Coronary artery (tissue), 2 donors: ENCODE measurements around the gene AHNAK.
A peak's percentile ranks its signal among the peaks of the same experiment; 100 is the strongest.
"Not testable (repeated sequence)": the region's sequence is repeated elsewhere in the genome, so short reads cannot be mapped to it uniquely, and the experiment has no call there.

ENCODE experiments used
- DNase-seq: peaks from one replicate; pipeline ENCODE4 v3.0.0-alpha.2; 2017; ENCODE audit warnings: low spot score
- H3K27ac ChIP-seq, 2 donors: fragments of 200-600 bp; sonication (generic); one replicate each; pipeline ENCODE4 v1.5.1; 2016 to 2019
- H3K4me3 ChIP-seq: fragments of 200-600 bp; sonication (generic); 2 replicates; pipeline ENCODE4 v1.5.1; 2016; ENCODE audit warnings: mild to moderate bottlenecking, moderate library complexity
- TF ChIP-seq, protein P1 (sequence below): fragments of 200-600 bp; sonication (generic); IDR thresholded peaks from one replicate; pipeline ENCODE4 v1.5.1; 2019; ENCODE audit warnings: antibody characterized with exemption

Gene AHNAK

DNA sequence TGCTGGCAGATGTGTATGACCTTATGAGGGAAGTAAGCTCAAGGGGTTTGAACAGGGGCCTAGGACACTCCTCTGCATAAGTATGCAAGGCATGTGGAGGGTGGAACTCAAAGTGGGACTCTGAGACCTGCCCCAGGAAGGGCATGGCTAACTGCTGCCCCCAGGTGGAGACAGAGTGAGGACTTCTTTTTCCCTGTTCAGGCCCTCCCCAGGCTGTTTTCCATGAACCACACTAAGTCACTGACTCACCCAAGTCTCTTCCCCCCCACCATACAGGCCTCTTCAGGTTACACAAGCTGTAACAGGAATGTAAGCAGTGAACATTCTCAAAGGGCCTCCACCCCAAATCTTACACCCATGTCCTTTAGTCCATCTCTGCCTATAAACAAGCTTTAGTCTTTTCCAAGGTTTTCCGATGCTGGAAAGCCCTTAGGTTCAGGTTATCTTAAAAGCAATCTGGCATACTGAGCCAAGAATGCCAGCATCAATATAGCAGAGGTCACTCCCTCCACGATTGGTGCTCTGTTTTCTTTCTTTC, 14.0 kb upstream of the AHNAK start:
- Histone ChIP-seq H3K4me3 (no peak overlapping the region), H3K27ac (peak overlapping the region; percentile 73 to 93)
- peak; percentile 96 for DNase-seq
- TF ChIP-seq, protein P1, sequence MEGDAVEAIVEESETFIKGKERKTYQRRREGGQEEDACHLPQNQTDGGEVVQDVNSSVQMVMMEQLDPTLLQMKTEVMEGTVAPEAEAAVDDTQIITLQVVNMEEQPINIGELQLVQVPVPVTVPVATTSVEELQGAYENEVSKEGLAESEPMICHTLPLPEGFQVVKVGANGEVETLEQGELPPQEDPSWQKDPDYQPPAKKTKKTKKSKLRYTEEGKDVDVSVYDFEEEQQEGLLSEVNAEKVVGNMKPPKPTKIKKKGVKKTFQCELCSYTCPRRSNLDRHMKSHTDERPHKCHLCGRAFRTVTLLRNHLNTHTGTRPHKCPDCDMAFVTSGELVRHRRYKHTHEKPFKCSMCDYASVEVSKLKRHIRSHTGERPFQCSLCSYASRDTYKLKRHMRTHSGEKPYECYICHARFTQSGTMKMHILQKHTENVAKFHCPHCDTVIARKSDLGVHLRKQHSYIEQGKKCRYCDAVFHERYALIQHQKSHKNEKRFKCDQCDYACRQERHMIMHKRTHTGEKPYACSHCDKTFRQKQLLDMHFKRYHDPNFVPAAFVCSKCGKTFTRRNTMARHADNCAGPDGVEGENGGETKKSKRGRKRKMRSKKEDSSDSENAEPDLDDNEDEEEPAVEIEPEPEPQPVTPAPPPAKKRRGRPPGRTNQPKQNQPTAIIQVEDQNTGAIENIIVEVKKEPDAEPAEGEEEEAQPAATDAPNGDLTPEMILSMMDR = peak; percentile 73

DNA sequence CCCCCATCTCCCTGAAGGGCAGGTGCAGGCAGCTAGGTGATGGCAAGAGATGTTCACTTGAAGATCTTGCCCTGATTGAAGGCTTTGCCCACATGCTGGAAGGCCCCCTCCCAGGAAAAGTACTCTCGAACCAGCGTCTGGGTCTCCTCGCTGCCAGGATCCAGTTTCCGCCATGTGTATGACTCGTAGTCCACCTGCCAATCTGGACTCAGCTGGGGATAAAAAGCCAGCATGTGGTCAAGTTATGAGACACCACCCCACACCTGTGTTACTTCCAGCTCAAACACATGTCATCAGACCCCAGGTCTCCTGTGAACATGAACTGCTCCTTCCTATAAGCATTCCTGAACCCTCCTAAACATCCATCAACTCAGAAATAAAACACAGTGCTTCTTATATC, 13.0 kb upstream of the AHNAK start:
- not testable (repeated sequence) for DNase-seq, H3K4me3 ChIP-seq
- peak overlapping the region; percentile 73 to 93 for H3K27ac ChIP-seq

DNA sequence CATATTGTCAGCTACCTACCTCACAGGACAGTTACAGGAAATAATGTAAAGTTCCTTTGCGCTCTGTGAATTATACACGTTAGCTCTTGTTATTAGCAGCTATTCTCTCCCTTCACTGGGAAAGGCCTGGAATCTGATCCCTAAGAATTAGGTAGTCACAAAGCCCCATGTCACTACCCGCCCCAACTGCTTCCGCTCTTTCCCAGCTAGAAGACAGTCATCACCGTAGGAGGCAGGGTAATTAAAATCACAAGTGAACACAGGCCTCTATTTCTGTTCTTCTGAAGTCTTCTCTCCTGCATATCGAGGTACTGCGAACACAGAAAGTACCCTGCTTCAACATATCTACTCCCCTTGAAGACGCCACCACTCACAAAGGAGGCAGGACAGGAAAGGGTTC, 12.6 kb upstream of the AHNAK start:
- Histone ChIP-seq H3K4me3 (no peak overlapping the region), H3K27ac (peak overlapping the region in 1 of 2 donors; percentile 93)
- TF ChIP-seq, protein P1 = no peak
- DNase-seq = no peak

DNA sequence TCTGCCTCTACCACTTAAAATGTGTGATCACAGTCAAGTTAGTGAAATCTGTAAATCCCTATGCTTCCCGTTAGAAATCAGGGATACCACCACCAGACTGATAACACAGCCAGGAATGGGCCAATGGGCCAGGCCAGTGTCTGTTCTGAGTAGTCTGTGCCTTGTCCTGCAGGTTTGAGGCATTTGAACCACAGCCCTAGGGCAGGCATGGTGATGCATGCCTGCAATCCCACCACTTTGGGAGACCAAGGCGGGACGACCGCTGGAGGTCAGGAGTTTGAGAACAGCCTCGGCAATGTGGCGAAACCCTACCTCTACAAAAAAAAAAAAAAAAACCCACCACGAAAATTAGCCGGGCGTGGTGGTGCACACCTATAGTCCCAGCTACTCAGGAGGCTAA, 12.1 kb upstream of the AHNAK start:
- no peak overlapping the region for H3K27ac ChIP-seq
- no peak for DNase-seq
- H3K4me3 ChIP-seq = no peak overlapping the region
- TF ChIP-seq, protein P1 = no peak

DNA sequence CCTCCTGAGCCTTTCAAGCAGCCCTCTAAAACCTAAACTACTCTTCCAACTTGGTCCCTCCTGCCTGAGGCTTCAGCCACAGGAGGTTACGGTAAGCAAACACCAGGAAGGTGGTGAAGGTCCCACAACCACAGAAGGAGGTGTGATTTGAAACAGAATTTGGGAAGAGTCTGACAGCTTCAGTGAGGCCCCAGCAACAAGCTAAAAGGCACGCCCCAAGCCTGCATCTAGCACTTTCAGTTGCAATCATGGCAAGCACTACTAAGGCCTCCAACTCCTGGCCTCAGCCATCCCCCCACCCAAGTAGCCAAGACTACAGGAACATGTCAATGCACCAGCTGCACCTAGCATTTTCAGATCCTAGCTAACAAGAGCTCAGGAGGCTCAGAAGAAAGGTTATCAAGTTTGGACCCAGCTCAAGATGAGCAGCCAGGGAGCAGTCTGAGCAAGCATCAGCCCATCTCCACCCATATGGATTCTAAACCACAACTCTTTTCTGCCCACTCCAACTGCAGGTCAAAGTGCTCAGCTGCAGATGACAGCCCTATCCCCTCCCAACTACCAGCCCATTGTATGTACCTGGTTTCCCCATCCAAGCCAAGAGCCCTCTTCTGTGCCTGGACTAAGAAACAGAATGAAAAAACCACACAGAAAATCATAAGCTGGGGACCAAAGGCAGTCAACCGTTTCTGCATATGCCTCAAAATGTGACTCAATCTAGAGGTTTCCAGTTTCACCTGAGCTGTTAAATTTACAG, 10.4 kb upstream of the AHNAK start:
- DNase-seq = no peak
- TF ChIP-seq, protein P1 = no peak
- Histone ChIP-seq H3K27ac (peak overlapping the region; percentile 93 to 95), H3K4me3 (peak overlapping the region; percentile 61)

DNA sequence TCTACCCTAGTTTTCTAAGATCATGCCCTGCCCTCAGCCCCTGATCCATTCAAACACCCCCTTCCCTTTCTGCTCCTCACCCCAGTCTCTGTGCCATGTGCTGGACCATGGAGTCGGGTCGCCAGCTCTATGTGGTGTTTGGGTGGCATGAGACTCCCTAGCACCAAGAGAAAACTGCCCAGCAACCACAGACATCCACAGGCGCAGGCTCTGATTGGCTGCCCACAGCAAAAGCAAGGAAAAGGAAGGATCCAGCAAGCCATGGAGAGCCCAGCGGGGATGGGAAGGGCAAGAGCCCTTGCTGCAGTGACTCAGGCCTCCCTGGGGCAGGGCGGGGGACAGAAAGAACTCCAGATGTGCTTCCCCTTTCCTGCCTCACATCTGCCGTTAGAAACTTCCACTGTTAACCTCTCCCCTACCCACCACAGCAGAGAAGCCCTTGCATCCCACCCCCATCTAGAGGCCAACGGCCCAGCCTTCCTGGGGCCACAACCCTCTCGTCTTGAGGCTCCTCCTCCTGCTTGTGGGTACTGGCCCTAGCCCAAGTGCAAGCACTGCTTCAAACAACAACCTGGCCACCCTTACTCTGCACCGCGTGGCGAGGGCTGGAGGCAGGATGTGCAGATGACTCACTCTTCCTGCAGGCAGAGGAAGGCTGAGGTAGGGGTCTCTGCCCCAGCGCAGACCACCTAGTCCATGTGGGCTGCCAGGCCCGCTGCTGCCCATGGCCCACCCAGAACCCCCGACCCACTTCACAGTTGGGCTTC, 9.7 kb upstream of the AHNAK start:
- H3K4me3 ChIP-seq = peak overlapping the region; percentile 61

More for the DNA sequence above, 9.7 kb upstream of the AHNAK start:
- TF ChIP-seq, protein P1 = no peak
- H3K27ac ChIP-seq = peak overlapping the region; percentile 93 to 95
- DNase-seq = peak; percentile 97
